Activated T-cell treated with anti-CD3 and anti-CD28 coated beads, Interleukin-2, amount 50 U/mL, for 72 hours (primary cell): Measurements from ENCODE around the gene RMP24. TPM values are rescaled to one million over a fixed set of nuclear protein-coding genes. Genes with fewer than 3 reads are reported as not detected.
"Not testable (repeated sequence)": the region's sequence is repeated elsewhere in the genome, so short reads cannot be mapped to it uniquely, and the experiment has no call there.

Experiments
- ATAC-seq, 2 donors: fragments of 150-1000 bp; cut with Tn5 transposase; replicated peaks in 1 of 2; 2 replicates each; pipeline ENCODE4 v1.10.0; 2021; ENCODE audit warnings: moderate library complexity in 2 of 2, mild to moderate bottlenecking in 1 of 2
- DNase-seq, 2 donors: peaks; one replicate each; pipeline ENCODE4 v3.0.0; 2021 to 2022; ENCODE audit warnings: mixed read lengths in 1 of 2
- H3K27ac Mint-ChIP-seq: one replicate; pipeline ENCODE4 v1.8.0; 2022; ENCODE audit warnings: mild to moderate bottlenecking, moderate library complexity, mixed read lengths
- H3K27me3 Mint-ChIP-seq: one replicate; pipeline ENCODE4 v1.8.0; 2022; ENCODE audit warnings: low read depth, mixed read lengths
- H3K36me3 Mint-ChIP-seq, 2 donors: one replicate each; pipeline ENCODE4 v1.8.0; 2022; ENCODE audit warnings: mixed read lengths in 2 of 2, mild to moderate bottlenecking in 1 of 2; ENCODE audit not compliant: insufficient read depth in 2 of 2
- H3K4me1 Mint-ChIP-seq: one replicate; pipeline ENCODE4 v1.8.0; 2022; ENCODE audit warnings: low read depth, mixed read lengths
- H3K4me3 Mint-ChIP-seq, 2 donors: one replicate each; pipeline ENCODE4 v1.8.0; 2022; ENCODE audit warnings: mild to moderate bottlenecking in 2 of 2, mixed read lengths in 2 of 2, moderate library complexity in 2 of 2
- H3K9me3 Mint-ChIP-seq, 2 donors: one replicate each; pipeline ENCODE4 v1.8.0; 2022; ENCODE audit warnings: mixed read lengths in 2 of 2
- total RNA-seq, 2 donors: library from RNA; stranded (reverse); gene quantifications; one replicate each; pipeline ENCODE4 v1.2.3, GENCODE V29; 2022

The RMP24 gene

DNA sequence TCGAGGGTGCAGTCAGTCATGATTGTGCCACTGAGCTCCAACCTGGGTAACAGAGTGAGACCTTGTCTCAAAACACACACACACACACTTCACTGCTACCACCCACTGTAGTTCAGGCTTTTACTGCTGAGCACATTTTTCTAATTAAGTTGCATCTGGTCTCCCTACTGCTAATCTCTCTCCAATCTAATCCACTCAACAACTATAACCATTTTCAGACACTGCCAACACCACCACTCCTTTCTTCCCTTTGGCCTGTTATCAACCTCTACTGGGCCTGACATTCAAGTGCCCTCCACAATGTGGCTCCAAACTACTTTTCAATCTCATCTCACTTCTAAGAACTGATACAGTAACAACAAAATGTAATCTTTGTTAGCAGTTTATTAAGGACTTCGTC lies 44.8 kb downstream of the RMP24 start:
- Mint-ChIP-seq H3K36me3 (no peaks in the 10 kb centered on the region), H3K27ac (no peak overlapping the region), H3K4me3 (no peak overlapping the region), H3K27me3 (no peaks in the 10 kb centered on the region), H3K9me3 (no peaks in the 10 kb centered on the region), H3K4me1 (no peaks in the 10 kb centered on the region)
- DNase-seq (no peak), ATAC-seq (no peak)

DNA sequence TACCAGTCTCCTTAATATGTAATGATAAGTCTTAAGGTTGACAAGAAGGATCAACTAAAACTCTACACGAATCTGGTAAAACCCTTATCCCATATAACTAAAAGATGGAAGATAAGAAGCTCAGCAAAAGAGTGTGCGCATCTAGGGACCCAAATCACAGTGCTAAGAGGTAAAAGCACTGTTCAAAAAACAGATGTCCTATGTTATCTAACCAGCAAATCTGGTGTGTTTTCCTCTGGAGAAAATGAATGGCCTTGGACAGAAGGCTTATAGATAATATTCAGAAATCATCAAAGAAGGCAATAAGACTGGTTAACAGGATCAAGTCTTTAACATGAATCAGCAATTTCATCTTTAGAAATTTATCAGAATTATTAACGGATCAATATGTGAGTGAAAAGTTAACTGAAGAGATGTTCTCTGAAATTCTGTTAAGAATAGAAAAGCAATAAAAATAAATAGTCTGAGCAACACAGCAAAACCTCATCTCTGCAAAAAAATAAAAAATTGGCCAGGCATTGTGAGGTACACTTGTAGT lies 47.8 kb downstream of the RMP24 start:
- no peak for ATAC-seq
- Mint-ChIP-seq H3K4me1 (no peaks in the 10 kb centered on the region), H3K9me3 (no peaks in the 10 kb centered on the region), H3K27me3 (no peaks in the 10 kb centered on the region), H3K4me3 (no peak overlapping the region), H3K36me3 (no peaks in the 10 kb centered on the region), H3K27ac (no peak overlapping the region)
- no peak for DNase-seq

DNA sequence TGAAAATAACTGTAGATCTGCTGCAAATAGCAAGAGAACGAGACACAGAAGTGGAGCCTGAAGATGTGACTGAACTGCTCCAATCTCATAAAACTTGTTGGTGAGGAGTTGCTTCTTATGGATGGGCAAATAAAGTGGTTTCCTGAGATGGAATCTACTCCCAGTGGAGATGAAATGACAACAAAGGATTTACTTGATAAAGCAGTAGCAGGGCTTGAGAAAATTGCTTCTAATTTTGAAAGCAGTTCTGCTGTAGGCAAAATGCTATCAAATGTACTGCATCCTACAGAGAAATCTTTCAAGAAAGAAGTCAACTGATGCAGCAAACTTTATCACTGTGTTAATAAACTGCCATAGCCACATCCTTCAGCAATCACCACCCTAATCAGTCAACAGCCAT lies 50.9 kb downstream of the RMP24 start:
- Mint-ChIP-seq H3K27ac (no peak overlapping the region), H3K27me3 (no peaks in the 10 kb centered on the region), H3K9me3 (no peaks in the 10 kb centered on the region), H3K4me3 (no peak overlapping the region), H3K4me1 (no peaks in the 10 kb centered on the region), H3K36me3 (peaks cover 0 to 5% of the 10 kb centered on the region in 2 donors)
- ATAC-seq, result no peak
- DNase-seq, result no peak

DNA sequence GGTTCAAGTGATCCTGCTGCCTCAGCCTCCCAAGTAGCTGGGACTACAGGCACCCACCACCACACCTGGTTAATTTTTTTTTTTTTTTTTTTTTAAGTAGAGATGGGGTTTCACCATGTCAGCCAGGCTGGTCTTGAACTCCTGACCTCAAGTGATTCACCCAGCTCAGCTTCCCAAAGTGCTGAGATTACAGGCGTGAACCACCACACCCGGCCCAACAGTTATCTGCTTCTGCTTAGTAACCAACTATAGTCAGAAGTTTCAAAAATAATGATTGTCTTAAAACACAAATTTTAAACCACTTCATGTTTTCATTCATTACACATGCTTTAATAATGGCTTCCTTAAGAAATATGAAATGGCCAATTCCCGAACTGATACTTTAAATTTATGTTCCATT lies 51.8 kb downstream of the RMP24 start:
- H3K4me1 Mint-ChIP-seq, H3K4me3 Mint-ChIP-seq, H3K36me3 Mint-ChIP-seq, DNase-seq, ATAC-seq, H3K27me3 Mint-ChIP-seq, H3K9me3 Mint-ChIP-seq, H3K27ac Mint-ChIP-seq: not testable (repeated sequence)

DNA sequence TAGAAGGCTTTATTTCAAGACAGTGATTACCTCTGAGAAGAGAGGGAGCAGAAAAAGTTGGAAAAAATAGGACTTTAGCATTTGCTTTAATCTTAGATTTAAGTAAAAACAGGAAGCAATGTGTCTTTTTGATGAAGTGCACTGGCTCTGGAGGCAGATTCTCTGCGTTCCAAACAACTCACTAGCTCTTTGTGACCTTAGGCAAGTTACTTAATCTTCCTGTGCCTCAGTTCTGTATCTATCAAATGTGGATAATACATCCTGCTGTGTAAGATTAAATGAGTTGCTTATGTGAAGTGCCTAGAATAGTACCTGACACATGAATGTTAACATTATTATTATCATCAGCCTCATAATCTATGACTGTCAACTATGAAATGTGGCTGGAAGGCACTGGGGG lies 52.5 kb downstream of the RMP24 start:
- no peaks in the 10 kb centered on the region for H3K27me3 Mint-ChIP-seq
- H3K9me3 Mint-ChIP-seq, result no peaks in the 10 kb centered on the region
- peaks cover 4% of the 10 kb centered on the region for H3K4me1 Mint-ChIP-seq
- no peak overlapping the region for H3K4me3 Mint-ChIP-seq
- H3K27ac Mint-ChIP-seq, result no peak overlapping the region
- no peak for DNase-seq
- ATAC-seq, result no peak
- peaks cover 0 to 5% of the 10 kb centered on the region in 2 donors for H3K36me3 Mint-ChIP-seq

DNA sequence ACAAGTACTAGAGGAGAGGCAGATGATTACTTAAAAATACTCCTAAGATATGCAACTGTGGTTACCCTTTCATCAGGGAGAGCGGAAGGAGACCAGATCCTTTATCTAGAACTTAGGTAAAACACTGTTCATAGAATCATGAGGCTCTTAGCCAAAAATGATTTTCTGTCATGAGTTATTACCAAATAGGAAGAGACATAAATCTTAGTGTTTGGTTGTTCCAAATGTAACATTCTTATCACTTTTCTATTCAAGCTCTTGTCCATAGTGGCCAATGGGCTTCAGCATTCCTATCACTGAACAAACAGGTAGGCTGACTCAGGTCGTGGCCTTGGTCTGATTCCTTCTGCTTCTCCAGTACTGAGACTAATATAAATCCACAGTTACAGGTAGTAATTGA lies 56.4 kb downstream of the RMP24 start:
- peaks cover 8% of the 10 kb centered on the region for H3K4me1 Mint-ChIP-seq
- no peaks in the 10 kb centered on the region for H3K9me3 Mint-ChIP-seq
- peak overlapping the region; percentile 50 for H3K27ac Mint-ChIP-seq
- ATAC-seq (no peak), DNase-seq (no peak)
- H3K36me3 Mint-ChIP-seq, result peaks cover 0 to 10% of the 10 kb centered on the region in 2 donors
- no peaks in the 10 kb centered on the region for H3K27me3 Mint-ChIP-seq
- peak overlapping the region in 1 of 2 donors; percentile 29 for H3K4me3 Mint-ChIP-seq

Other genes with a start within 250 kb of the RMP24 start
- 10 to 100 TPM; 30.6 to 31.1 TPM for gene RPRD1A, start 94.9 kb downstream of the RMP24 start, total RNA-seq
- 10 to 100 TPM; 25.4 to 27.5 TPM for gene SLC39A6, start 156.7 kb downstream of the RMP24 start, total RNA-seq
- 100 to 1,000 TPM; 107 TPM for gene ELP2, start 157.2 kb downstream of the RMP24 start, total RNA-seq
- gene MOCOS, start 214.8 kb downstream of the RMP24 start, total RNA-seq, result 1 to 10 TPM in 1 of 2 donors, under 1 TPM in 1; 0.22 to 1.2 TPM